RKO (cell line): ENCODE results near the gene TTLL5.

Experiments used
- DNase-seq: peaks from one replicate; pipeline ENCODE4 v3.0.0-alpha.2; 2016; ENCODE audit warnings: low spot score

Gene TTLL5

GRCh38 chr14:75702616-75703261 lies 41.7 kb downstream of the TTLL5 start:
- no peak for DNase-seq

GRCh38 chr14:75703467-75703866 lies 42.4 kb downstream of the TTLL5 start:
- DNase-seq: no peak

- peak; percentile 27 for DNase-seq
These were observed 44.0 kb downstream of the TTLL5 start for GRCh38 chr14:75705014-75705413.

GRCh38 chr14:75709207-75709812 lies 48.3 kb downstream of the TTLL5 start:
- peak; percentile 85 for DNase-seq

GRCh38 chr14:75711105-75711795 lies 50.2 kb downstream of the TTLL5 start:
- DNase-seq: peak; percentile 50

- peak; percentile 2 for DNase-seq
These were observed 50.8 kb downstream of the TTLL5 start for GRCh38 chr14:75711796-75712211.

GRCh38 chr14:75714991-75715390 lies 53.9 kb downstream of the TTLL5 start:
- DNase-seq: no peak

GRCh38 chr14:75715926-75716780 lies 55.1 kb downstream of the TTLL5 start:
- DNase-seq: no peak

- no peak for DNase-seq
These were observed 56.7 kb downstream of the TTLL5 start for GRCh38 chr14:75717729-75718128.

- no peak for DNase-seq
These were observed 57.2 kb downstream of the TTLL5 start for GRCh38 chr14:75718199-75718598.

- DNase-seq: no peak
These were observed 59.1 kb downstream of the TTLL5 start for GRCh38 chr14:75720116-75720515.

GRCh38 chr14:75720842-75721498 lies 59.9 kb downstream of the TTLL5 start:
- DNase-seq: no peak

GRCh38 chr14:75723716-75724115 lies 62.7 kb downstream of the TTLL5 start:
- DNase-seq: no peak

GRCh38 chr14:75724414-75725204 lies 63.6 kb downstream of the TTLL5 start:
- DNase-seq: no peak

GRCh38 chr14:75725481-75725880 lies 64.4 kb downstream of the TTLL5 start:
- DNase-seq: no peak

GRCh38 chr14:75726321-75726720 lies 65.3 kb downstream of the TTLL5 start:
- no peak for DNase-seq

- no peak for DNase-seq
These were observed 66.1 kb downstream of the TTLL5 start for GRCh38 chr14:75727124-75727523.

GRCh38 chr14:75732888-75733287 lies 71.8 kb downstream of the TTLL5 start:
- DNase-seq: no peak

GRCh38 chr14:75734854-75735253 lies 73.8 kb downstream of the TTLL5 start:
- no peak for DNase-seq

GRCh38 chr14:75736845-75737485 lies 75.9 kb downstream of the TTLL5 start:
- no peak for DNase-seq

- no peak for DNase-seq
These were observed 77.1 kb downstream of the TTLL5 start for GRCh38 chr14:75738192-75738591.
